BE2C (cell line): ENCODE data around the gene TFF3.

Experiments used
- DNase-seq: peaks from one replicate; pipeline ENCODE4 v3.0.0-alpha.2; 2020
- H3K27me3 ChIP-seq: fragments of 250-450 bp; sonication (Bioruptor Pico); 2 replicates; pipeline ENCODE4 v1.5.1; 2020; ENCODE audit warnings: mild to moderate bottlenecking
- H3K36me3 ChIP-seq: fragments of 250-450 bp; sonication (Bioruptor Pico); 2 replicates; pipeline ENCODE4 v1.5.1; 2020; ENCODE audit warnings: mild to moderate bottlenecking
- H3K4me1 ChIP-seq: fragments of 250-450 bp; sonication (Bioruptor Pico); 2 replicates; pipeline ENCODE4 v1.5.1; 2020
- H3K4me3 ChIP-seq: 2 replicates; pipeline ENCODE4 v1.5.1; 2011; ENCODE audit warnings: low read depth, low read length
- H3K9me3 ChIP-seq: fragments of 250-450 bp; sonication (Bioruptor Pico); 2 replicates; pipeline ENCODE4 v1.5.1; 2020
- TF ChIP-seq, protein P1 (sequence below): IDR thresholded peaks from 2 replicates; pipeline ENCODE4 v1.5.1; 2012; ENCODE audit warnings: mild to moderate bottlenecking, low read depth, low read length

The TFF3 gene

DNA sequence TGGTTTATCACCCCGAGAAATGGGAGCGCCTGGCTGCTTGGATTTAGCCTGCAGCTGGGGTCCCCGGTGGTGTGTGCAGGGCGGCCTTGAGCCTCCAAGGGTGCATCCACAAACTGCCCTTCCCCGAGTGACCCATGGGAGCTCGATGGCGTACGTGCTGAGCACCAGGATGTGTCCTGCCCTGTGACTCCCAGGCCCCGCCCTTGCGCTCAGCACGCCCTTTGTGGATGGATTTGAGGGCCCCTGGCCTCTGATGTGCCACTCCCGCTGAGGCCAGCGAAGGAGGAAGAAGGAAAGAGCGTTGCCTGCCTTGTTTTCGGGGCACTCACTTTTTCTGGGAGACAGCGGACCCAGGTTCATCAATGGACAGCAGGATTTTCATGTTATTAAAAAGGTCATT, 1.7 kb upstream of the TFF3 start:
- DNase-seq: no peak
- Histone ChIP-seq H3K36me3 (no peaks in the 10 kb centered on the region), H3K4me3 (no peak overlapping the region), H3K4me1 (no peaks in the 10 kb centered on the region), H3K27me3 (no peaks in the 10 kb centered on the region), H3K9me3 (no peaks in the 10 kb centered on the region)
- TF ChIP-seq, protein P1, sequence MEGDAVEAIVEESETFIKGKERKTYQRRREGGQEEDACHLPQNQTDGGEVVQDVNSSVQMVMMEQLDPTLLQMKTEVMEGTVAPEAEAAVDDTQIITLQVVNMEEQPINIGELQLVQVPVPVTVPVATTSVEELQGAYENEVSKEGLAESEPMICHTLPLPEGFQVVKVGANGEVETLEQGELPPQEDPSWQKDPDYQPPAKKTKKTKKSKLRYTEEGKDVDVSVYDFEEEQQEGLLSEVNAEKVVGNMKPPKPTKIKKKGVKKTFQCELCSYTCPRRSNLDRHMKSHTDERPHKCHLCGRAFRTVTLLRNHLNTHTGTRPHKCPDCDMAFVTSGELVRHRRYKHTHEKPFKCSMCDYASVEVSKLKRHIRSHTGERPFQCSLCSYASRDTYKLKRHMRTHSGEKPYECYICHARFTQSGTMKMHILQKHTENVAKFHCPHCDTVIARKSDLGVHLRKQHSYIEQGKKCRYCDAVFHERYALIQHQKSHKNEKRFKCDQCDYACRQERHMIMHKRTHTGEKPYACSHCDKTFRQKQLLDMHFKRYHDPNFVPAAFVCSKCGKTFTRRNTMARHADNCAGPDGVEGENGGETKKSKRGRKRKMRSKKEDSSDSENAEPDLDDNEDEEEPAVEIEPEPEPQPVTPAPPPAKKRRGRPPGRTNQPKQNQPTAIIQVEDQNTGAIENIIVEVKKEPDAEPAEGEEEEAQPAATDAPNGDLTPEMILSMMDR: no peak

DNA sequence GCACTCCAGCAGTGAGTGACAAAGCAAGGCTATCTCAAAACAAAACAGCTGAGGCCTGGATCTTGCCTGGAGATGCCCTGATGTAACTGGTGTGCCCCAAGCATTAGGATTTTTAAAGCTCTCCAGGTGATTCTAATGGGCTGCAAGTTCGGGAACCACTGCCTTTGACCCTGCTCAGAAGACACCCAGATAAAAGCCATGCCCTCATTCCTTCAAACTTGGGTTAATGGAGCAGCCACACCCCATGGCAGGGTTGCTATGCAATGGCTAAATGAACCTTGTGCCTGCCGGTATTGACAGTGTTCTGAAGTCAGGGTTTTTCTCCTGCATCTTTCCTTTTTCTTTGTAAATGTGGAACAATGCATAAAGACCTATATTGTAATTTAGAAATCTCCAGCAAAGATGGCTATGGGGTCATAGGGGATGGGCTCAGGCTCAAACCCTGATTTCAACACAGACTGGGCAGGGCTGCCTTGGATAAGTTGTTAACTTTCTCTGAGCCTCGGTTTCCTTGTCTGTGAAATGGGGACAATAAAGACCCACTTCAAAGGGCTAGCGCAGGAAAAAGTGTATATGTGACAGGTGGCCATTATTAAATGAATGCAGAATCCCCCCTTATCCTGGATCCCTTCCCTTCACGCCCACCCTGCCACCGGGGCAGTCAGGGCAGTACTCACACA, 453 bp downstream of the TFF3 start:
- TF ChIP-seq, protein P1: no peak
- Histone ChIP-seq H3K4me3 (no peak overlapping the region), H3K9me3 (no peaks in the 10 kb centered on the region), H3K27me3 (no peaks in the 10 kb centered on the region), H3K36me3 (no peaks in the 10 kb centered on the region), H3K4me1 (no peaks in the 10 kb centered on the region)
- DNase-seq: no peak

DNA sequence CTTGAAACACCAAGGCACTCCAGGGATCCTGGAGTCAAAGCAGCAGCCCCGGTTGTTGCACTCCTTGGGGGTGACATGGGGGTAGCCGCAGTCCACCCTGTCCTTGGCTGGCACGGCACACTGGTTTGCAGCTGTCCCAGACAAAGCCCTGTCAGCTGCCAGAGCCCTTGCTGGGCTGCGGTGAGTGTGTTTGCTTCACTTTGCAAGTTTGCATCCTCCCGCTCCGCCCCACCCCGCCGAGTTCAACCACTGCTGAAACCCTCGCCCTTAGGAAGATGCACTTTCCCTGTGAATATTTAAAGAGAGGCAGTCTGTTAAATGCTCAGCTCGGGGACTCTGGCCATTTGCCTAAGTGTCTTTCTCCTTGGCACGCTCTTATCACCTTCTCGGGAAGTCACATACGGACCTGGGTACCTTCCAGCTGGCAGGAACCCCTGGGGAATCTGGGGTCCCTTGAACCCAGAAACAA, 1.7 kb downstream of the TFF3 start:
- no peaks in the 10 kb centered on the region for H3K27me3 ChIP-seq
- no peak for DNase-seq
- H3K36me3 ChIP-seq: no peaks in the 10 kb centered on the region
- H3K9me3 ChIP-seq: no peaks in the 10 kb centered on the region
- no peaks in the 10 kb centered on the region for H3K4me1 ChIP-seq
- no peak overlapping the region for H3K4me3 ChIP-seq
- TF ChIP-seq, protein P1: no peak

DNA sequence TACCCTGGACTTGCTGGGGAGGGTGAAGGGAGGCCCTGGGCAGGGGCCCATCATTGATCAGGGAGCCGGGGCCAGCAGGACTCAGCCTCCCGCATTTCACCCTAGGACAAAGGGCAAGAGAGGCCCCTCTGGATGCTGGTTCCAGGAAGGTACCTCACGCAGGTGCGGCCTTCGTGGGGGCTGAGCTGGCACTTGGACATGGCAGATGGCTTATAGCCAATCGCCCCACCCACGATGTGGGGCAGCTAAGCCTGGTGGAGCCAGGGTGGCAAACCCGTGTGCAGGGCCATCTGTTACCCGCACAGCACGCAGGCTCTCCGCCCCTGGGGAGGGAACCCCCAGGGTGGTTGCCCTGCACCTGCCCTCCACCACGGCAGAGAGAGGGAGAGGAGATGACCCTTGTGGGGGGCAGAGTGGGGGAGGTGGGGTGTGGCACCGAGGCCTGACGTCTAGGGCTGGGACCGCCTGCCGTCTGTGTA, 2.5 kb downstream of the TFF3 start:
- TF ChIP-seq, protein P1: no peak
- Histone ChIP-seq H3K27me3 (no peaks in the 10 kb centered on the region), H3K9me3 (no peaks in the 10 kb centered on the region), H3K4me1 (no peaks in the 10 kb centered on the region), H3K36me3 (no peaks in the 10 kb centered on the region), H3K4me3 (no peak overlapping the region)
- no peak for DNase-seq

DNA sequence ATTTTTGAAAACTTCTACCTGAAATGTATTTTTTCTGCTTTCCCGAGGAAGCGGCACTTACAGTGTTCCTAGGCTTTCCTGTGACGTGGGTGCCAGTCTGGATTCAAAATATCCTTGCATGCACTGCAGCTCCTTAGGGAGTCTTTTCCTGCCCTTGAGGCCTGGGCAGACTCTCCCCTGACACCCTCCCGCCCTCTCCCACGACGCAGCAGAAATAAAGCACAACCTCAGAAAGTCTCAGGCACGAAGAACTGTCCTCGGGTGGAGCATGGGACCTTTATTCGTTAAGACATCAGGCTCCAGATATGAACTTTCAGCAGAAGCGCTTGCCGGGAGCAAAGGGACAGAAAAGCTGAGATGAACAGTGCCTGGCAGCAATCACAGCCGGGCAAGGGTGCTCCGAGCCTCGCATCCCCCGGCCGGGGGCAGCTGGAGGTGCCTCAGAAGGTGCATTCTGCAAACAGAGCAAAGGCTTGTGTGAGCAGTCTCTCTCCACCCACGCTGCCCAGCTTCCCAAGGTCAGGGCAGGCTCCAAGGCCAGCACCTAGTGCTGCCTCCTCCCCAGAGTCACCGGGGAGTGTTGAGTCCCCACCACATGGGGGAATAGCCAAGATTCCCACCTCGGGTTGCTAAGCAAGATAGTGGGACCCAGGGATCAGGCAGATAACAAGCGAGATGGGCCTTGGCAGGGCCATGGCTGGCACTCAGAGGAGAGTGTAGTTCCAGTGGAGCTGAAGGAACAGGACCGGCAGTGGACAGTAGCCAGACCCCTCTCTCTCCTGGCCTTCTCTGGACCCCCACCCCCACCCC, 3.2 kb downstream of the TFF3 start:
- H3K27me3 ChIP-seq: no peaks in the 10 kb centered on the region
- no peaks in the 10 kb centered on the region for H3K36me3 ChIP-seq
- TF ChIP-seq, protein P1: no peak
- DNase-seq: no peak
- no peak overlapping the region for H3K4me3 ChIP-seq
- H3K9me3 ChIP-seq: no peaks in the 10 kb centered on the region
- no peaks in the 10 kb centered on the region for H3K4me1 ChIP-seq

DNA sequence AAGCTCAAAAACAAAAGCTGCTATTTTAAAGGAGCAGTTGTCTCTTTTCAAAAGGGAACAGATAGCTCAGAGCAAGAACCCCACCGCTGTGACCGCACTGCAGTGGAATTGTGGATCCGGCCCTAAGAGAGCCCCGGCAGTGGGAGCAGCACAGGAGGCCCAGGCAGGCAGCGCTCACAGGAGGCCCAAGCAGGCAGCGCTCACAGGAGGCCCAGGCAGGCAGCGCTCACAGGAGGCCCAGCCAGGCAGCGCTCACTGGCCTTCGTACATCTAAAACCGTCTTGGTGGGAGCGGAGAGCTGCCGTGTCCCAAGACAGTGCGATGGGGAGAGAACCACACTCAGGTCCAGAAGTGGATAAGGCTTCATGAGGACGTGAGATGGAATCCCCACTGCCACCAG, 4.0 kb downstream of the TFF3 start:
- no peak overlapping the region for H3K4me3 ChIP-seq
- no peak for DNase-seq
- no peaks in the 10 kb centered on the region for H3K9me3 ChIP-seq
- TF ChIP-seq, protein P1: no peak
- H3K36me3 ChIP-seq: no peaks in the 10 kb centered on the region
- H3K27me3 ChIP-seq: no peaks in the 10 kb centered on the region
- no peaks in the 10 kb centered on the region for H3K4me1 ChIP-seq
